Mesothelial cell of epicardium (in vitro differentiated cells): ENCODE measurements around the gene FOSB. TPM values are rescaled to one million over a fixed set of nuclear protein-coding genes. Genes with fewer than 3 reads are reported as not detected.

Experiments used
- DNase-seq, 2 experiments: peaks; one replicate each; pipeline ENCODE4 v3.0.0; 2021; ENCODE audit warnings: low spot score in 2 of 2; ENCODE audit not compliant: unreplicated experiment in 2 of 2
- H3K27ac Mint-ChIP-seq: 2 replicates; pipeline ENCODE4 v1.8.0; 2021; ENCODE audit warnings: mixed read lengths
- H3K27me3 Mint-ChIP-seq: 2 replicates; pipeline ENCODE4 v1.8.0; 2021; ENCODE audit warnings: low read depth, mixed read lengths
- H3K36me3 Mint-ChIP-seq: 2 replicates; pipeline ENCODE4 v1.8.0; 2021; ENCODE audit warnings: mixed read lengths
- H3K4me1 Mint-ChIP-seq: 2 replicates; pipeline ENCODE4 v1.8.0; 2021; ENCODE audit warnings: mixed read lengths
- H3K4me3 Mint-ChIP-seq: 2 replicates; pipeline ENCODE4 v1.8.0; 2021; ENCODE audit warnings: mild to moderate bottlenecking, moderate library complexity, mixed read lengths
- H3K9me3 Mint-ChIP-seq: 2 replicates; pipeline ENCODE4 v1.8.0; 2021; ENCODE audit warnings: mixed read lengths
- CTCF ChIP-seq: fragments of 200-600 bp; sonication (generic); IDR thresholded peaks from one replicate; pipeline ENCODE4 v1.5.0; 2021; ENCODE audit warnings: antibody characterized with exemption; ENCODE audit not compliant: unreplicated experiment
- total RNA-seq: library from RNA; stranded (reverse); gene quantifications from 3 replicates; pipeline ENCODE4 v1.2.1, GENCODE V29; 2021

FOSB gene
- total RNA-seq, 1 donor from 2014 or later = 272 TPM

- H3K36me3 Mint-ChIP-seq = no peaks in the 10 kb centered on the region
- peaks cover 22% of the 10 kb centered on the region for H3K27me3 Mint-ChIP-seq
- TF ChIP-seq CTCF = no peak
- peak overlapping the region; percentile 91 for H3K4me3 Mint-ChIP-seq
- DNase-seq = no peak
- no peaks in the 10 kb centered on the region for H3K9me3 Mint-ChIP-seq
- H3K27ac Mint-ChIP-seq = peak overlapping the region; percentile 72
- peaks cover 8% of the 10 kb centered on the region for H3K4me1 Mint-ChIP-seq
Measured at GRCh38 chr19:45505151-45505995, 37.6 kb downstream of the FOSB start.

- Mint-ChIP-seq H3K36me3 (no peaks in the 10 kb centered on the region), H3K27ac (peak overlapping the region; percentile 79), H3K27me3 (peaks cover 16% of the 10 kb centered on the region), H3K4me1 (peaks cover 8% of the 10 kb centered on the region), H3K9me3 (no peaks in the 10 kb centered on the region), H3K4me3 (peak overlapping the region; percentile 91)
- DNase-seq = no peak
- no peak for TF ChIP-seq CTCF
Measured at GRCh38 chr19:45505996-45506245, 38.1 kb downstream of the FOSB start.

GRCh38 chr19:45506246-45506988, 38.6 kb downstream of the FOSB start:
- Mint-ChIP-seq H3K4me1 (peaks cover 8% of the 10 kb centered on the region), H3K4me3 (peak overlapping the region; percentile 91), H3K9me3 (no peaks in the 10 kb centered on the region), H3K27me3 (peaks cover 11% of the 10 kb centered on the region), H3K36me3 (no peaks in the 10 kb centered on the region), H3K27ac (peak overlapping the region; percentile 96)
- peak; percentile 95 to 97 for DNase-seq
- TF ChIP-seq CTCF = no peak

- peak in 1 of 2 experiments; percentile 82 for DNase-seq
Measured at GRCh38 chr19:45506989-45507871, 39.4 kb downstream of the FOSB start, which contains the start of gene VASP. Gene VASP, plus strand, starts transcription at chr19:45507479. Its CDS starts 293 bp downstream, at chr19:45507772.

More at GRCh38 chr19:45506989-45507871, 39.4 kb downstream of the FOSB start, which contains the start of gene VASP:
- peak within 1 kb of the TSS; percentile 91 for H3K4me3 Mint-ChIP-seq
- H3K27me3 Mint-ChIP-seq = peaks cover 3% of the 10 kb centered on the region
- H3K9me3 Mint-ChIP-seq = no peaks in the 10 kb centered on the region
- H3K4me1 Mint-ChIP-seq = peaks cover 8% of the 10 kb centered on the region
- TF ChIP-seq CTCF = no peak
- H3K27ac Mint-ChIP-seq = peak within 1 kb of the TSS; percentile 96
- no peaks in the 10 kb centered on the region for H3K36me3 Mint-ChIP-seq
